Esophagus squamous epithelium (tissue), 5 donors: ENCODE results near the gene RAB14. TPM values are rescaled to one million over a fixed set of nuclear protein-coding genes. Genes with fewer than 3 reads are reported as not detected.

Experiments
- DNase-seq: peaks from one replicate; lab custom pipeline; 2025; lab: John Stamatoyannopoulos, UW
- H3K27ac ChIP-seq, 4 donors: fragments of 200-600 bp; sonication (generic); one replicate each; pipeline ENCODE4 v1.5.1; 2016 to 2019; ENCODE audit warnings: mild to moderate bottlenecking in 1 of 4
- H3K27me3 ChIP-seq, 4 donors: fragments of 200-600 bp; sonication (generic); 1 replicate in 3 of 4; 2 replicates in 1 of 4; pipeline versions ENCODE4 v1.5.1 to v1.6.0; 2017 to 2021; ENCODE audit warnings: antibody characterized with exemption in 1 of 4
- H3K36me3 ChIP-seq, 3 donors: fragments of 200-600 bp; sonication (generic); one replicate each; pipeline ENCODE4 v1.5.1; 2016 to 2019
- H3K4me1 ChIP-seq, 3 donors: fragments of 200-600 bp; sonication (generic); one replicate each; pipeline ENCODE4 v1.5.1; 2017 to 2019
- H3K4me3 ChIP-seq, 4 donors: fragments of 200-600 bp; sonication (generic); 1 replicate in 3 of 4; 2 replicates in 1 of 4; pipeline ENCODE4 v1.5.1; 2016 to 2019; ENCODE audit warnings: mild to moderate bottlenecking in 2 of 4, moderate library complexity in 1 of 4
- H3K9me3 ChIP-seq, 3 donors: fragments of 200-600 bp; sonication (generic); one replicate each; pipeline ENCODE4 v1.5.1; 2016 to 2019
- POLR2A ChIP-seq, 4 donors: fragments of 450-650 bp; IDR thresholded peaks; one replicate each; pipeline ENCODE4 v1.6.1; 2017; ENCODE audit warnings: antibody characterized with exemption in 4 of 4, mild to moderate bottlenecking in 4 of 4, moderate library complexity in 3 of 4
- WGBS, 2 donors: methylation state at CpG; one replicate each; pipeline ENCODE4 v1.1.5; 2018; 5-methylcytosine and 5-hydroxymethylcytosine counted together
- intact Hi-C: fragments of 100-400 bp; cut with DNase I; formaldehyde crosslinking; loops from one replicate; pipeline ENCODE4 v1.15.0; 2022
- total RNA-seq, 4 donors: library from RNA; depleted of rRNA; stranded (reverse); fragments of >200 nt; gene quantifications; one replicate each; pipeline ENCODE4 v1.1.0, GENCODE V29; 2016
- TF ChIP-seq, protein P1 (sequence below), 6 experiments: fragments of 450-650 bp in 4 of 6; fragments of 200-600 bp in 2 of 6; sonication (generic) in 2 of 6; IDR thresholded peaks; one replicate each; pipeline ENCODE4 v1.5.1; 2016 to 2019; ENCODE audit warnings: antibody characterized with exemption in 6 of 6, mild to moderate bottlenecking in 4 of 6, moderate library complexity in 4 of 6
- donor health status: DM: yes; HTN: yes; CAD: no.

The RAB14 gene
- total RNA-seq, 4 donors from 2014 or later = 36.7 to 56.5 (median 42.8) TPM

DNA sequence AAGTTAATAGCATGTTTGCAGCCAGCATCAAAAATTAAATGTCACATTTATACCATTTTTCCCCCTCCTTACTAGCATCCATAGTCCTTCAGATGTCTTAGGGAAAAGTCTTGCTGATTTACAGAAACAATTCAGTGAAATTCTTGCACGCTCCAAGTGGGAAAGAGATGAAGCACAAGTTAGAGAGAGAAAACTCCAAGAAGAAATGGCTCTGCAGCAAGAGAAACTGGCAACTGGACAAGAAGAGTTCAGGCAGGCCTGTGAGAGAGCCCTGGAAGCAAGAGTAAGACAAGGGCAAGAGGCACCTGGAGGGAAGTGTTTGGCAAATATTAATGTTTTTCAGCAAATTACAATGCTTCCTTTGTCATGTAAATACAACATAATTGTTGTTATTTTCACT is 60.4 kb downstream of the RAB14 start:
- WGBS, 2 donors = 86 to 100% methylated on average over 1 of the region's 1 CpG
- Histone ChIP-seq H3K36me3 (peaks cover 3 to 95% (median 22%) of the 10 kb centered on the region in 3 donors), H3K4me3 (no peak overlapping the region), H3K4me1 (peaks cover 0 to 7% (median 0%) of the 10 kb centered on the region in 3 donors), H3K27me3 (no peaks in the 10 kb centered on the region), H3K27ac (no peak overlapping the region), H3K9me3 (no peaks in the 10 kb centered on the region)
- no peak for DNase-seq
- intact Hi-C loops = no loop called here
- TF ChIP-seq POLR2A (IDR thresholded peaks at IDR 0.05) = no peak
- TF ChIP-seq, protein P1, sequence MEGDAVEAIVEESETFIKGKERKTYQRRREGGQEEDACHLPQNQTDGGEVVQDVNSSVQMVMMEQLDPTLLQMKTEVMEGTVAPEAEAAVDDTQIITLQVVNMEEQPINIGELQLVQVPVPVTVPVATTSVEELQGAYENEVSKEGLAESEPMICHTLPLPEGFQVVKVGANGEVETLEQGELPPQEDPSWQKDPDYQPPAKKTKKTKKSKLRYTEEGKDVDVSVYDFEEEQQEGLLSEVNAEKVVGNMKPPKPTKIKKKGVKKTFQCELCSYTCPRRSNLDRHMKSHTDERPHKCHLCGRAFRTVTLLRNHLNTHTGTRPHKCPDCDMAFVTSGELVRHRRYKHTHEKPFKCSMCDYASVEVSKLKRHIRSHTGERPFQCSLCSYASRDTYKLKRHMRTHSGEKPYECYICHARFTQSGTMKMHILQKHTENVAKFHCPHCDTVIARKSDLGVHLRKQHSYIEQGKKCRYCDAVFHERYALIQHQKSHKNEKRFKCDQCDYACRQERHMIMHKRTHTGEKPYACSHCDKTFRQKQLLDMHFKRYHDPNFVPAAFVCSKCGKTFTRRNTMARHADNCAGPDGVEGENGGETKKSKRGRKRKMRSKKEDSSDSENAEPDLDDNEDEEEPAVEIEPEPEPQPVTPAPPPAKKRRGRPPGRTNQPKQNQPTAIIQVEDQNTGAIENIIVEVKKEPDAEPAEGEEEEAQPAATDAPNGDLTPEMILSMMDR (IDR thresholded peaks at IDR 0.05) = no peak

DNA sequence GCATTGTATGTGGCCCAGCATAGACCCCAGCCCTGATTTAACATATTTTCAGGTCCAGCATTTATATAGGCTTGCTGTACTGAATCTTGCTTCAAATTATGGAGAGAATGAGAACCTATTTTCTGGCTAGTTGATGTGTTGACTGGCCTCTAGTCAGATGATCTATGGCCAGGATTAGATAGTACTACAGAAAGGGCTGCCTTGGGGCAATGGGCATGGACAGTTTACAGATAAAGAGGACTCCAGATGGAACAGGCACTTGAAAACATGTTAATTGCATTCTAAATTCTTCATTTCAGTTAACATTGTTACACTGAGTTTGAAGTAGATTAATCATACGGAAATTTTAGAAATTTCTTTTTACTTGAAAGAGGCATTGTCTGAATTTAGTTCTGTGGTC is 61.5 kb downstream of the RAB14 start:
- Histone ChIP-seq H3K36me3 (peaks cover 3 to 95% (median 15%) of the 10 kb centered on the region in 3 donors), H3K27ac (no peak overlapping the region), H3K4me1 (peaks cover 0 to 7% (median 0%) of the 10 kb centered on the region in 3 donors), H3K4me3 (no peak overlapping the region), H3K27me3 (no peaks in the 10 kb centered on the region), H3K9me3 (no peaks in the 10 kb centered on the region)
- intact Hi-C loops = no loop called here
- DNase-seq = no peak
- TF ChIP-seq POLR2A (IDR thresholded peaks at IDR 0.05) = no peak
- TF ChIP-seq, protein P1 (IDR thresholded peaks at IDR 0.05) = no peak
- WGBS, 2 donors = 90 to 92% methylated on average over 1 of the region's 1 CpG

- DNase-seq = no peak
- no peak for TF ChIP-seq POLR2A (IDR thresholded peaks at IDR 0.05)
- TF ChIP-seq, protein P1 (IDR thresholded peaks at IDR 0.05) = no peak
- intact Hi-C loops = no loop called here
- peaks cover 3 to 94% (median 5%) of the 10 kb centered on the region in 3 donors for H3K36me3 ChIP-seq
- H3K4me1 ChIP-seq = peaks cover 0 to 7% (median 0%) of the 10 kb centered on the region in 3 donors
- no peaks in the 10 kb centered on the region for H3K9me3 ChIP-seq
- no peaks in the 10 kb centered on the region for H3K27me3 ChIP-seq
- 66 to 74% methylated on average over 3 of the region's 3 CpGs for WGBS, 2 donors
- no peak overlapping the region for H3K4me3 ChIP-seq
- no peak overlapping the region for H3K27ac ChIP-seq
Observed at GRCh38 chr9:121138973-121139372, 62.7 kb downstream of the RAB14 start.

GRCh38 chr9:121138561-121138960 is 63.1 kb downstream of the RAB14 start:
- peaks cover 3 to 93% (median 3%) of the 10 kb centered on the region in 3 donors for H3K36me3 ChIP-seq
- H3K27ac ChIP-seq = no peak overlapping the region
- intact Hi-C loops = no loop called here
- no peak for DNase-seq
- no peaks in the 10 kb centered on the region for H3K27me3 ChIP-seq
- H3K4me3 ChIP-seq = no peak overlapping the region
- no peak for TF ChIP-seq POLR2A (IDR thresholded peaks at IDR 0.05)
- TF ChIP-seq, protein P1 (IDR thresholded peaks at IDR 0.05) = no peak
- peaks cover 0 to 8% (median 0%) of the 10 kb centered on the region in 3 donors for H3K4me1 ChIP-seq
- H3K9me3 ChIP-seq = no peaks in the 10 kb centered on the region

DNA sequence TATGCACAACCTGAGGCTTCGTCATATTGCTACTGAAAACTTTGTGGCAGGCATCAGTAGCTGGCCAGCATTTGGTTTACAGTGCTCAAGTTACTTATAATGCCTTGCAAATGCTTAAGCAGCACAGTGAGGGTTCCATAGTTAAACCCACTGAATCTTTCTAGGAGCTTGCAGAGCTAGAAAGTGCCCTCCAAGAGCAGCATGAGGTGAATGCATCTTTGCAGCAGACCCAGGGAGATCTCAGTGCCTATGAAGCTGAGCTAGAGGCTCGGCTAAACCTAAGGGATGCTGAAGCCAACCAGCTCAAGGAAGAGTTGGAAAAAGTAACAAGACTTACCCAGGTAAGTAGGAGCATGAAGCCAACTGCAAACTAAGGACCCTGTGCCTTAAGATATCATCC is 66.0 kb downstream of the RAB14 start:
- peaks cover 0 to 68% (median 0%) of the 10 kb centered on the region in 3 donors for H3K36me3 ChIP-seq
- no peaks in the 10 kb centered on the region for H3K9me3 ChIP-seq

More for the DNA sequence above, 66.0 kb downstream of the RAB14 start:
- intact Hi-C loops = no loop called here
- Histone ChIP-seq H3K27ac (no peak overlapping the region), H3K4me3 (no peak overlapping the region), H3K4me1 (peaks cover 7 to 20% (median 12%) of the 10 kb centered on the region in 3 donors), H3K27me3 (no peaks in the 10 kb centered on the region)
- TF ChIP-seq POLR2A (IDR thresholded peaks at IDR 0.05) = no peak
- TF ChIP-seq, protein P1 (IDR thresholded peaks at IDR 0.05) = no peak
- no peak for DNase-seq
- WGBS, 2 donors = 94 to 100% methylated on average over 1 to 2 of the region's 2 CpGs
